K562 (cell line): ENCODE measurements around the gene USF2. TPM values are rescaled to one million over a fixed set of nuclear protein-coding genes. Genes with fewer than 3 reads are reported as not detected.
A peak's percentile ranks its signal among the peaks of the same experiment; 100 is the strongest.

Experiments
- ATAC-seq: fragments of 200-7000 bp; cut with Tn5 transposase; 3 replicates; pipeline ENCODE4 v1.9.1; 2020; ENCODE audit warnings: moderate library complexity
- BruUV-seq: library from RNA; stranded (reverse); fragments of 400-500 nt; replicated peaks from 2 replicates; lab custom pipeline; 2021; lab: Mats Ljungman, UMichigan
- CTCF ChIA-PET: fragments of 300-600 bp; formaldehyde crosslinking; extraction: SDS; loops from one replicate; lab custom pipeline; 2021; ENCODE audit warnings: low intra/inter-chr PET ratio; lab: Yijun Ruan, JAX
- POLR2A ChIA-PET: fragments of 300-600, 350-650 bp; sonication (Branson Sonifier 250); formaldehyde crosslinking; extraction: SDS; loops from one replicate; lab custom pipeline; 2021; ENCODE audit warnings: antibody characterized with exemption, inconsistent platforms; lab: Yijun Ruan, JAX
- DNase-seq, 4 experiments: peaks; one replicate each; pipeline versions ENCODE4 v3.0.0 to v3.0.0-alpha.2; 2011 to 2018; ENCODE audit warnings: low spot score in 3 of 4, mixed read lengths in 3 of 4; ENCODE audit errors: extremely low read depth in 1 of 4
- FAIRE-seq: peaks from 2 replicates; lab custom pipeline; 2011; peaks lifted over from hg19 to GRCh38; lab: Jason Lieb, UNC
- H2AFZ ChIP-seq: 2 replicates; pipeline ENCODE4 v1.6.0; 2011; ENCODE audit warnings: low read depth, low read length, control low read depth, inconsistent platforms
- H3K27ac ChIP-seq: fragments of 200-600 bp; 3 replicates; pipeline ENCODE4 v1.8.0; 2011; ENCODE audit warnings: low read depth, mild to moderate bottlenecking, control low read depth, inconsistent platforms, low read length, moderate library complexity, mixed read lengths; ENCODE audit errors: extremely low read depth
- H3K27me3 ChIP-seq, 2 experiments: fragments of 300-600 bp in 1 of 2; 2 replicates in 1 of 2; 3 replicates in 1 of 2; pipeline versions ENCODE4 v1.6.0 to v1.8.0; 2011; ENCODE audit warnings: inconsistent platforms in 2 of 2, low read length in 2 of 2, mild to moderate bottlenecking in 1 of 2, mixed read lengths in 1 of 2, moderate library complexity in 1 of 2; ENCODE audit not compliant: control insufficient read depth in 2 of 2, insufficient read depth in 2 of 2
- H3K36me3 ChIP-seq: fragments of 300-600 bp; 3 replicates; pipeline ENCODE4 v1.8.0; 2011; ENCODE audit warnings: mild to moderate bottlenecking, low read length, inconsistent platforms; ENCODE audit not compliant: control insufficient read depth, insufficient read depth
- H3K4me1 ChIP-seq, 2 experiments: fragments of 200-600 bp in 1 of 2; replicated peaks in 1 of 2; 2 replicates in 1 of 2; 3 replicates in 1 of 2; pipeline versions ENCODE4 v1.5.1 to v1.8.0; 2011; ENCODE audit warnings: inconsistent platforms in 2 of 2, low read length in 2 of 2, mild to moderate bottlenecking in 1 of 2, mixed read lengths in 1 of 2, moderate library complexity in 1 of 2; ENCODE audit not compliant: control insufficient read depth in 2 of 2, insufficient read depth in 2 of 2
- H3K4me2 ChIP-seq: 2 replicates; pipeline ENCODE4 v1.6.1; 2011; ENCODE audit warnings: low read length, control low read depth, inconsistent platforms, mixed read lengths; ENCODE audit not compliant: insufficient read depth
- H3K4me3 ChIP-seq: fragments of 200-600 bp; sonication (generic), shearing (Covaris generic); 2 replicates; pipeline ENCODE4 v1.5.1; 2016; ENCODE audit warnings: control low read depth, inconsistent platforms
- H3K79me2 ChIP-seq: fragments of 200-600 bp; 3 replicates; pipeline ENCODE4 v1.8.0; 2011; ENCODE audit warnings: low read length, inconsistent platforms; ENCODE audit not compliant: control insufficient read depth, insufficient read depth
- H3K9ac ChIP-seq, 2 experiments: 2 replicates each; pipeline versions ENCODE4 v1.6.0 to v1.6.1; 2011; ENCODE audit warnings: low read depth in 2 of 2, low read length in 2 of 2, control low read depth in 1 of 2, inconsistent platforms in 1 of 2, mild to moderate bottlenecking in 1 of 2, mixed read lengths in 1 of 2; ENCODE audit not compliant: insufficient read depth in 1 of 2
- H3K9me1 ChIP-seq: one replicate; pipeline ENCODE4 v1.6.0; 2011; ENCODE audit warnings: inconsistent platforms, mild to moderate bottlenecking, low read length, moderate library complexity; ENCODE audit not compliant: control insufficient read depth, insufficient read depth
- H3K9me3 ChIP-seq: replicated peaks from 2 replicates; pipeline ENCODE4 v1.5.1; 2011; ENCODE audit warnings: low read depth, low read length, inconsistent platforms; ENCODE audit not compliant: control insufficient read depth, insufficient read depth
- H4K20me1 ChIP-seq: replicated peaks from 2 replicates; pipeline ENCODE4 v1.6.1; 2011; ENCODE audit warnings: low read length, inconsistent platforms, mixed read lengths; ENCODE audit not compliant: control insufficient read depth, insufficient read depth
- ARID4B ChIP-seq: sonication (generic); formaldehyde crosslinking; IDR thresholded peaks from 2 replicates; pipeline ENCODE4 v1.8.0; 2022; ENCODE audit warnings: mild to moderate bottlenecking, missing genetic modification reagents
- ATF7 ChIP-seq: fragments of 450-650 bp; IDR thresholded peaks from 2 replicates; pipeline ENCODE4 v1.7.1; 2014; ENCODE audit warnings: mild to moderate bottlenecking, moderate library complexity
- CHAMP1 ChIP-seq: fragments of 450-650 bp; IDR thresholded peaks from 2 replicates; pipeline ENCODE4 v1.6.1; 2016; ENCODE audit warnings: mild to moderate bottlenecking
- CHD2 ChIP-seq: IDR thresholded peaks from 2 replicates; pipeline ENCODE4 v1.6.1; 2011; ENCODE audit warnings: low read depth, low read length
- EWSR1 ChIP-seq: fragments of 450-650 bp; IDR thresholded peaks from 2 replicates; pipeline ENCODE4 v1.6.1; 2018; ENCODE audit warnings: borderline replicate concordance, mild to moderate bottlenecking, low read depth, moderate library complexity; ENCODE audit not compliant: partially characterized antibody
- GATA2 ChIP-seq: sonication (generic); formaldehyde crosslinking; IDR thresholded peaks from 2 replicates; pipeline ENCODE4 v1.4.0; 2020; ENCODE audit warnings: mild to moderate bottlenecking, missing genetic modification reagents
- HIVEP1 ChIP-seq: fragments of 250-450 bp; sonication (Bioruptor Pico); IDR thresholded peaks from 2 replicates; pipeline ENCODE4 v1.4.0; 2020; ENCODE audit warnings: mild to moderate bottlenecking
- HLTF ChIP-seq: fragments of 450-650 bp; IDR thresholded peaks from 2 replicates; pipeline ENCODE4 v1.6.1; 2016
- NEUROD1 ChIP-seq: fragments of 150-350 bp; IDR thresholded peaks from 2 replicates; pipeline ENCODE4 v1.6.1; 2014; ENCODE audit warnings: borderline replicate concordance, low read length, low read depth; ENCODE audit not compliant: partially characterized antibody
- NFXL1 ChIP-seq: fragments of 450-650 bp; formaldehyde crosslinking; IDR thresholded peaks from 2 replicates; pipeline ENCODE4 v1.4.0; 2021; ENCODE audit warnings: mild to moderate bottlenecking
- PHF21A ChIP-seq: fragments of 450-650 bp; IDR thresholded peaks from 2 replicates; pipeline ENCODE4 v1.6.1; 2017; ENCODE audit warnings: low read depth, borderline replicate concordance
- TCF7 ChIP-seq: sonication (generic); IDR thresholded peaks from 2 replicates; pipeline ENCODE4 v1.6.1; 2016; ENCODE audit warnings: antibody characterized with exemption, borderline replicate concordance
- ZBTB8A ChIP-seq: fragments of 450-650 bp; IDR thresholded peaks from 2 replicates; pipeline ENCODE4 v1.6.1; 2018; ENCODE audit warnings: mild to moderate bottlenecking, moderate library complexity; ENCODE audit not compliant: partially characterized antibody
- ZNF174 ChIP-seq: fragments of 250-450 bp; sonication (Bioruptor Pico); IDR thresholded peaks from 2 replicates; pipeline ENCODE4 v1.4.0; 2020; ENCODE audit warnings: mild to moderate bottlenecking
- ZNF311 ChIP-seq: fragments of 250-450 bp; sonication (Bioruptor Pico); IDR thresholded peaks from 2 replicates; pipeline ENCODE4 v1.4.0; 2020; ENCODE audit warnings: mild to moderate bottlenecking, moderate library complexity
- ZNF77 ChIP-seq: fragments of 250-450 bp; sonication (Bioruptor Pico); IDR thresholded peaks from 2 replicates; pipeline ENCODE4 v1.5.0; 2020
- WGBS: fragments of 100-300 bp; shearing (Covaris generic); methylation state at CpG from one replicate; pipeline ENCODE4 v1.1.6; 2016; ENCODE audit warnings: low coverage, mixed read lengths; ENCODE audit not compliant: insufficient coverage; ENCODE audit errors: missing lambda C conversion rate; 5-methylcytosine and 5-hydroxymethylcytosine counted together
- in situ Hi-C: fragments of 300-500 bp; cut with MboI; formaldehyde crosslinking; loops from 4 replicates; pipeline ENCODE4 v1.15.0; 2018; ENCODE audit warnings: inconsistent platforms, mixed read lengths
- intact Hi-C: fragments of 100-400 bp; cut with micrococcal nuclease; formaldehyde crosslinking; loops from 2 replicates; pipeline ENCODE4 v1.14.2; 2022
- polyA plus RNA-seq, 8 experiments: library from polyadenylated mRNA; depleted of rRNA in 4 of 8; stranded (reverse) in 5 of 8; unstranded in 3 of 8; fragments of >200 nt; fragmentation: Nextera tagmentation in 2 of 8; fragmentation: Illumina TruSeq in 1 of 8; extraction: Ambion mirVana in 2 of 8; extraction: Trizol in 1 of 8; gene quantifications; 2 replicates each; pipeline versions ENCODE4 v1.2.1 to v1.2.3, GENCODE V29; 2011 to 2014; ENCODE audit warnings: inconsistent platforms in 1 of 8, missing spikeins in 1 of 8
- total RNA-seq, 7 experiments: library from RNA; depleted of rRNA in 6 of 7; stranded (reverse); fragments of >200 nt in 6 of 7; fragmentation: Illumina TruSeq in 2 of 7; extraction: Trizol in 2 of 7; gene quantifications; 2 replicates each; pipeline versions ENCODE4 v1.2.1 to v1.2.3, GENCODE V29; 2011 to 2021; ENCODE audit warnings: low replicate concordance in 1 of 7
- TF ChIP-seq, protein P1 (sequence below): IDR thresholded peaks from 3 replicates; pipeline ENCODE4 v1.6.1; 2011; ENCODE audit warnings: borderline replicate concordance, mild to moderate bottlenecking; ENCODE audit not compliant: insufficient read length, insufficient read depth

The USF2 gene
- total and polyA plus RNA-seq, 9 of the 15 experiments (the other 6 are each of a cell fraction or from before 2014, with no cell fraction given): 0.27 to 93.7 (median 58.4) TPM

DNA sequence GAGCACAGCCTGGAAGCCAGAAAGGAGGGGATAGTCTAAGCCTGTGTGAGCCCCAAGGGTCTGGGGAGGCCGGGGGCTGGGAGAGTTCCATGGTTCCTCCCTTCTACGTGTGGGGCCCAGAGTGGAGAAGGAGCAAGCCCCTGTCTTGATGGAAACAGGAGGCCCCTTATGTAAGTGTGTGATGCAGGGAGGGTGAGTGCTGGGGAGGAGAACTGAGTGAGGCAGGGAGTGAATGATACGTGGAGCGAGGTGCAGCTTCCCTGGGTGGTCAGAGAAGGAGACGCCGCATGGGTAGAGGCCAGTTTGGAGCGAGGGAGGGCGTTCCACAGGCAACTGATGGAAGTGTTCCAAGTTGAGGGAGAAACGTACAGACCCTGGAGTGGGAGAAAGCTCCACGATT, 39.2 kb downstream of the USF2 start:
- H3K27ac ChIP-seq: peak overlapping the region; percentile 90
- 57% methylated on average over 8 of the region's 10 CpGs for WGBS
- in situ Hi-C loops: no loop called here
- peaks cover 3% of the 10 kb centered on the region for H3K9me1 ChIP-seq
- intact Hi-C loops: no loop called here
- H2AFZ ChIP-seq: peak overlapping the region; percentile 65
- H3K9me3 ChIP-seq: no peaks in the 10 kb centered on the region
- H3K79me2 ChIP-seq: peaks cover 10% of the 10 kb centered on the region; the same call in 2 of the 3 replicates
- peaks cover 67 to 75% of the 10 kb centered on the region in 2 experiments for H3K4me1 ChIP-seq
- no peaks in the 10 kb centered on the region for H3K27me3 ChIP-seq
- ChIA-PET POLR2A (interaction anchor here (0.6 to 2.3 kb wide), 5 partner anchors 10 to 27 kb away, joined by 3 to 11 read pairs (median 3); partner anchors contain the start of gene HAMP), CTCF (no interaction called here)
- H3K9ac ChIP-seq: peak overlapping the region; percentile 61 to 89
- BruUV-seq: no TSS peak
- no peak overlapping the region for H3K4me2 ChIP-seq
- DNase-seq: peak in 1 of 4 experiments; percentile 11
- no peak overlapping the region for H3K4me3 ChIP-seq
- H4K20me1 ChIP-seq: no peaks in the 10 kb centered on the region
- H3K36me3 ChIP-seq: no peaks in the 10 kb centered on the region
- no peak for FAIRE-seq
- no peak; the same call in 2 of the 3 replicates for ATAC-seq
- no peak for TF ChIP-seq ZNF174 (CRISPR knock-in tag)
- no peak for TF ChIP-seq NFXL1 (CRISPR knock-in tag)
- no peak for TF ChIP-seq HIVEP1 (CRISPR knock-in tag)
- no peak for TF ChIP-seq HLTF
- TF ChIP-seq CHD2: no peak
- TF ChIP-seq GATA2: no peak
- TF ChIP-seq TCF7: no peak
- TF ChIP-seq ZNF311 (CRISPR knock-in tag): no peak
- TF ChIP-seq EWSR1: no peak
- TF ChIP-seq ZNF77 (CRISPR knock-in tag): no peak
- TF ChIP-seq PHF21A: no peak
- no peak for TF ChIP-seq ATF7
- no peak for TF ChIP-seq ARID4B
- TF ChIP-seq NEUROD1: no peak
- no peak for TF ChIP-seq ZBTB8A
- no peak for TF ChIP-seq CHAMP1
- TF ChIP-seq, protein P1, sequence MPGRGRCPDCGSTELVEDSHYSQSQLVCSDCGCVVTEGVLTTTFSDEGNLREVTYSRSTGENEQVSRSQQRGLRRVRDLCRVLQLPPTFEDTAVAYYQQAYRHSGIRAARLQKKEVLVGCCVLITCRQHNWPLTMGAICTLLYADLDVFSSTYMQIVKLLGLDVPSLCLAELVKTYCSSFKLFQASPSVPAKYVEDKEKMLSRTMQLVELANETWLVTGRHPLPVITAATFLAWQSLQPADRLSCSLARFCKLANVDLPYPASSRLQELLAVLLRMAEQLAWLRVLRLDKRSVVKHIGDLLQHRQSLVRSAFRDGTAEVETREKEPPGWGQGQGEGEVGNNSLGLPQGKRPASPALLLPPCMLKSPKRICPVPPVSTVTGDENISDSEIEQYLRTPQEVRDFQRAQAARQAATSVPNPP: no peak
